Activated T-cell treated with anti-CD3 and anti-CD28 coated beads for 1 hour (primary cell): Measurements from ENCODE around the gene PDE6A.
"Not testable (repeated sequence)": the region's sequence is repeated elsewhere in the genome, so short reads cannot be mapped to it uniquely, and the experiment has no call there.

Experiments used
- DNase-seq: peaks from one replicate; pipeline ENCODE4 v3.0.0-alpha.2; 2020; ENCODE audit warnings: low read depth

Gene PDE6A

GRCh38 chr5:149951138-149951749 lies 6.7 kb upstream of the PDE6A start:
- DNase-seq: no peak

- DNase-seq: no peak
Observed at GRCh38 chr5:149948993-149949392, 4.4 kb upstream of the PDE6A start.

- no peak for DNase-seq
Observed at GRCh38 chr5:149946118-149946517, 1.5 kb upstream of the PDE6A start.

- DNase-seq: not testable (repeated sequence)
Observed at GRCh38 chr5:149943177-149943949, 1.2 kb downstream of the PDE6A start.

GRCh38 chr5:149942741-149943169 lies 1.8 kb downstream of the PDE6A start:
- DNase-seq: not testable (repeated sequence)

- DNase-seq: no peak
Observed at GRCh38 chr5:149942199-149942598, 2.4 kb downstream of the PDE6A start.

- no peak for DNase-seq
Observed at GRCh38 chr5:149941795-149942194, 2.8 kb downstream of the PDE6A start.

- DNase-seq: no peak
Observed at GRCh38 chr5:149940941-149941644, 3.5 kb downstream of the PDE6A start.

- DNase-seq: no peak
Observed at GRCh38 chr5:149940077-149940574, 4.5 kb downstream of the PDE6A start.

- no peak for DNase-seq
Observed at GRCh38 chr5:149939546-149939945, 5.0 kb downstream of the PDE6A start.

GRCh38 chr5:149938791-149939358 lies 5.7 kb downstream of the PDE6A start:
- DNase-seq: no peak

GRCh38 chr5:149938279-149938678 lies 6.3 kb downstream of the PDE6A start:
- DNase-seq: no peak

- no peak for DNase-seq
Observed at GRCh38 chr5:149937610-149938009, 7.0 kb downstream of the PDE6A start.

- DNase-seq: no peak
Observed at GRCh38 chr5:149936700-149937091, 7.9 kb downstream of the PDE6A start.

- DNase-seq: no peak
Observed at GRCh38 chr5:149936044-149936699, 8.4 kb downstream of the PDE6A start.

- DNase-seq: no peak
Observed at GRCh38 chr5:149935431-149935901, 9.1 kb downstream of the PDE6A start.

- DNase-seq: no peak
Observed at GRCh38 chr5:149932445-149933350, 11.9 kb downstream of the PDE6A start.

GRCh38 chr5:149931992-149932436 lies 12.6 kb downstream of the PDE6A start:
- no peak for DNase-seq

- no peak for DNase-seq
Observed at GRCh38 chr5:149930749-149931574, 13.6 kb downstream of the PDE6A start.
